Stimulated activated CD8-positive, alpha-beta memory T cell treated with anti-CD3 and anti-CD28 coated beads, Interleukin-4, amount 100 ng/mL, for 4 hours (primary cell): ENCODE data around the gene CLCF1.
A peak's percentile ranks its signal among the peaks of the same experiment; 100 is the strongest.
"Not testable (repeated sequence)": the region's sequence is repeated elsewhere in the genome, so short reads cannot be mapped to it uniquely, and the experiment has no call there.

Experiments
- DNase-seq, 2 donors: peaks; one replicate each; pipeline ENCODE4 v3.0.0-alpha.2; 2020; ENCODE audit warnings: low read depth in 2 of 2, low spot score in 1 of 2

Gene CLCF1

DNA sequence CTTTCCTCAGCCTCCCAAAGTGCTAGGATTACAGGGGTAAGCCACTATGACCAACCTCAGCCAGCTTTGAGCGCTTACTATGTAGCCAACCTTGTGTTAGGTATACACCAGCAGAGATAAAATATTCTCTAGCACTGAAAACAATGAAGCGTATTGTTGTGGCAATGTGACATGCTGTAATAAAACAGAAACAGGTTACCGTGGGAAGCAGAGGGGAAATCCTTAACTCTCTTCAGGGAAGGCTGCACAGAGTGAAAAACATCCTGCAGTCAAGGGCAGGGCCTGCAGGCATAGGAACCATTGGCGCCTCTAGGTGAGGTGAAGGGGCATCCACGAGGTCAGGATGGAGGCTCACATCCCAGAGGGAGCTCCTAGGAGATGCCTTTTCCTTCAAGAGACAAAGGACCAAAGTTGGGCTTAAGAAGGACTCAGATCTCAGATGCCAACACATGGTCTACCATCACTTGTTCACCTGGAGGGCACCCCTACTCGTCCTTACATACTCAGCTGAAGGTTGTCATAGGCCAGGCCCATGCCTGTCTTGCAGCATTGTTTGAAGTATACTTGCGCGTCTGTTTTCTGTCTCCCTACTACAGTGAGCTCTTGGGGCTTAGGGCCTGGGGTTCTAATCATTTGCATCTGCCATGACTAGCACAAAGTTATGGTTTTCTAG lies 28.0 kb downstream of the CLCF1 start:
- DNase-seq = no peak

DNA sequence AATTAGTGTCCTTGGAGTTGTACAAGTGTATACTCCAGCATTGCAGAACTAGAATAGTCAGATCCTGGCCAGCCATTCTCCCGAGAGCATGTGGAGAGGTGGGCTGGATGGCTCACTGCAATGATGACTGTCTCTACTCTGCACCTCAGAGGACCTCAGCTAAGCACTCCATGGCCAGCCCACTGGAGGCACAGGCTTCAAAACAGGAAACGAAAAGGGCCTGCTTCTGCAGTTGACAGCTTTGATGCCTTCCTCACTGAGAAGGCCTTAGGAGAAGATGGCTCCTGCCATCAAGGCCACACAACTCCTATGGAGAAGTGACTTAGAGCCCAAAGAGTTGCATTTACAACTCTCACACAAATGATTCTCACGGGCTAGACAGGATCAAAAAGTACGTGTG lies 29.1 kb downstream of the CLCF1 start:
- DNase-seq = no peak

DNA sequence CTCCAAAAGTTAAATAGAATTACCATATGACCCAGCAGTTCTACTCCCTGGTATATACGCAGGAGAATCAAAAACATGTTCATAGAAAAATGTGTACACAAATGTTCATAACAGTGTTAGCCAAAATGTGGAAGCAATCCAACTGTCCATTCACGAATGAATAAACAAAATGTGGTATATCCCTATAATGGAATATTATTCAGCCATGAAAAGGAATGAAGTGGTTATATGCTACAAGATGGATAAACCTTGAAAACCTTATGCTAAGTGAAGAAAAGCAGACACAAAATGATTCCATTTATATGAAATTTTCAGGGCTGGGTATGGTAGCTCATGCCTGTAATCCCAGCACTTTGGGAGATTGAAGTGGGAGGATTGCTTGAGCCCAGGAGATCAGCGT lies 36.1 kb downstream of the CLCF1 start:
- DNase-seq = no peak

DNA sequence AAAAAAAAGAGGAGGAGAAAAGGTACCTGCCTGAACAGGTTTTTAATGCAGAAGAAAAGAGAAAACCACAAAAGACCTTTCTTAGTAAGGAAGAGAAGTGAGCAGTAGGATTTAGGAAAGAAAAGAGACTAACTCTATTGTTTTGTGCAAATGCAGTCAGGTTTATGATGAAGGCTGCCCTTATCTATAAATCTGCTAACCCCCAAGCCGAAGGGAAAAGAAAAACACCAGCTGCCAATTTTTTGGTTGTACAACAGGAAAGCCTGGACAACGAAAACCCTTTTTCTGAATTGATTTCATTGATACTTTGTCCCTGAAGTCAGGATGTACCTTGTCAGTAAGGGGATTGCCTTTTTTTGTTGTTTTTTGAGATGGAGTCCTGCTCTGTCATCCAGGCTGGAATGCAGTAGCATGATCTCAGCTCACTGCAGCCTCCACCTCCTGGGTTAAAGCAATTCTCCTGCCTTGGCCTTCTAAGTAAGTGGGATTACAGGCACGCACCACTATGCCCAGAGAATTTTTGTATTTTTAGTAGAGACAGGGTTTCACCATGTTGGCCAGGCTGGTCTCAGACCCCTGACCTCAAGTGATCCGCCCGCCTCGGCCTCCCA lies 41.2 kb downstream of the CLCF1 start:
- DNase-seq = no peak

GRCh38 chr11:67323526-67323925 lies 49.9 kb downstream of the CLCF1 start:
- DNase-seq = no peak

GRCh38 chr11:67322049-67322448 lies 51.3 kb downstream of the CLCF1 start:
- no peak for DNase-seq

DNA sequence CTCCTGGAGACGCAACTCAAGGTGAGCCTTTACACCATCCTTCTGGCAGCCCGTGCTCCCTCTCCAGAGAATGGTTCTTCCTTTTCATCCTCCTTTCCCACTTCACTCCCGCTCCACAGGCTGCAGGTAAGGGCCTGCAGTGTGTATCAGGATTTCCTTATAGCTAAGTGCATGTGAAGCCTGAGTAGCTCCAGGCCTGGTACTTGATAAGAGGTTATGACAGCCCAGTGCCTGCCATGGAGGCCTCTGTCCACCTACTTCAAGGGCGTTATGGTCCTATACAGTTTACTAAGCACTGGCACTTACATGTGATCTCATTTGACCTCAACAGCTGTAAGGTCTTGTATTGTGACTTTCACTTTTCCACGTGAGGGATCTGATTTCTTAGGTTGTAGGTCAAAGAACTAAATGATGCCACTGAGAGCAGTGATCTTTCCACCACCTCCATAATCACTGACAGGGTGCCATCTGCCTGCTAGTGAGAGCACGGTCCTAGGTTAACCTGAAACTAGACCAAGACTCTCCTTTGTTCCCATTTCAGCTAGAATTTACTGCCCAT lies 52.0 kb downstream of the CLCF1 start:
- DNase-seq = no peak

DNA sequence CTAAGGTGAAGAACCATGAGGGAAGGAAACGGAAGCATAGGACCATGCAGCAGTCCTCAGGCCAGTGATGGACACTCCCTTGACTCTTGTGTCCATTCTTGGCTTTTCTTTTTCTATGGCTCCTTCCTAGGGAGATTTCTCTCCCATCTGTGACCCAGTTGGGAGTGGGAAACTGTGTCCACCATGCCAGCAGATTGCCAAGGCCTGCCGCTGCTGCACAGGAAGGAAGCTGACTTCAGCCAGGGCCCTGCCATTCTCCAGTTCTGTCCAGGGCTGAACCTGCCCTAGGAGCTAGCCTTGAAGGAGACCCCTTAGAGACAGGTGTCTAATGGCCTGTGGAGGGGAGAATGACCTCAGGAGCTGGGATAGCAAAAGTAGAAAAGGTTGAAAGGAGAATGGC lies 52.7 kb downstream of the CLCF1 start:
- no peak for DNase-seq

DNA sequence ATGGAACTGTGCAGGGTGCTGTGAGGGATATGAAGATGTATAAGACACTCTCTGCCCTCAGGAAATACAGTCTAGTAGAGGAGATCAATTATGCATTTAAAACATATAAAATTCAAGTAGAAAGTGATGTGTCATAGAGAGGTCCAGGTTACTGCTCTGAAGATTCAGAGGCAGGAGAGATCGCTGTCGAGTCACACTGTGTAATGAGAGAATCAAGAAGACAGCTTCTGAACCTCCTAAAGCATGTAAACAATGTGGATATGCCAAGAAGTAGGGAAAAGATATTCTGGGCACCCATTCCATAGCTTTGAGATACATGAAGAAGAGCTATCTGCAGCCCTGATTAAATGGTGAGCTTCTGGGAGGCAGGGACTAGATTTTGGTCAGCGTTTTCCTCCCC lies 53.4 kb downstream of the CLCF1 start:
- no peak for DNase-seq

DNA sequence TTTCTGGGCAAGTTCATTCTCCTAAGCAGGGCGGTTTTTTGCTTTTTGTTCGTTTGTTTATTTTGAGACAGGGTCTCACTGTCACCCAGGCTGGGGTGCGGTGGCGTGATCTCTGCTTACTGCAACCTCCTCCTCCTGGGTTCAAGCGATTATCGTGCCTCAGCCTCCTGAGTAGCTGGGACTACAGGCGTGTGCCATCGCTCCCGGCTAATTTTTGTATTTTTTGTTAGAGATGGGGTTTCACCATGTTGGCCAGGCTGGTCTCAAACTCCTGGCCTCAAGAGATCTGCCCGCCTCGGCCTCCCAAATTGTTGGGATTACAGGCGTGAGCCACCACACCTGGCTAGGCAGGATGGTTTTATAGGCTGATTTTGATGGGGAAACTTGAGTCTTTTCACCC lies 54.5 kb downstream of the CLCF1 start:
- DNase-seq = not testable (repeated sequence)

DNA sequence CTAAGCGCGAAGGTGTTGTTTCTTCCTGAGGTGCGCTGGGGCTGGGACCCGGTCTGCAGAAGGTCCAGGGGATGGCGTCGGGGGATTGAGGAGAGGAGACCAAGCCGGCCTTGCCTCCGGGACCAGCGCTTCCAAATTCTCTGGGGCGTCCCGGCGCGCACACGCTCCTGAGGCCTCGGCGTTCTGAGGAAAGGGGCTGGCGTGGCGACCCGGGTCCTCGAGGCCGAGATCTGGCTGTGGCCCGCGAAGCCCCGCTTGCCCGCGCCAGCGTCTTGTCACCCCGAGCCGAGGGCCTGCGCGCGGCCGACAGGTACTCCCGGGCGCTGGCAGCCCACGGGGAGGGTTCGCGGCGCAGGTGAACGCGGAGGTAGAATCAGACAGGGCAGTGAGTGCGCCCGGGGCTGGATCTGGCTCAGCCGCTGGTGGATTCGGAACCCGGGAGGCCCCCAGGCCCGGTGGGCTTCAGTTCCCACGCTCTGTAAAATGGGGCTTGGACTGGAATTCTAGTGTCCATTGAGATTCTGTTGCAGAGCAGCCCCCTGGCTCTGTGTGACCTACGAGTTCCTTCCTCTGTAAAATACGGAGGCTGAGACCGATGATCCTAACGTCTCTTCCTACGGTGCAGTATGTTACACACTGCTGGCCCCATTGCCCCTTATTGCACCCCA lies 55.4 kb downstream of the CLCF1 start:
- DNase-seq = no peak

GRCh38 chr11:67317205-67317887 lies 56.1 kb downstream of the CLCF1 start:
- DNase-seq = peak; percentile 96 to 99

DNA sequence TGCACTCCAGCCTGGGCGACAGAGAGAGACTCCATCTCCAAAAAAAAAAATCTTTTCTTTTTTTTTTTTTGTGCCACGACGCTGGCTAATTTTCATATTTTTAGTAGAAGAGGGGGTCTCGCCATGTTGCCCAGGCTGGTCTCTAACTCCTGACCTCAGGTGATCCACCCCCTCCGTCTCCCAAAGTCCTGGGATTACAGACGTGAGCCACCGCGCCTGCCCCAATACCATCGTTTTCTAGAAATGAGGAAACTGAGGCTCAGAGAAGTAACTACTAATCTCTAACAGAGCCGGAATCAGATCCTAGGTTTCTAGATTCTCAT lies 56.6 kb downstream of the CLCF1 start:
- DNase-seq = no peak

DNA sequence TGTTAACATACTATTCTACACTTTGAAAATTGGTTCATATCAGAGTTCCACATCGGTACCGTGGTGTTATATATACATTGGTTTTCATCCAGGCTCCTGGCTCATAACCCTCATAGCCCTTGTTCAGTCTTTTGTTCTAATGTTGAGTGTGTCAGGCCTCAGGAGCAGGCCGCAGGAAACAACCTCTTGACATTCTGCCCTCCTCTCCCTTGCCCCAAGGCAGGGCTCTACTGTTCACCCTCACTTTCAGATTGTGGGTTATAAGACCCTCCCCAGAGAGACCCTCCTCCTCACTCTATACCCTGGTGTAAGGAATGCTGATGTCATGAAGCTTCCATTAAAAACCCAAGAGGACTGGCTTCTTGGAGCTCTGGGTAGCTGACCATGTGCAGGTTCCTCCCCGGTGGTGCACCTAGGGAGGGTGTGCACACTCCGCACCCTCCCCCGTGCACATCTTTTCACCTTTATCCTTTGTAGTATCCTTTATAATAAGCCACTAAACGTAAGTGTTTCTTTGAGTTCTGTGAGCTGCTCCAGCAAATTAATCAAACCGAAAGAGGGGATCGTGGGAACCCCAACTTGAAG lies 58.0 kb downstream of the CLCF1 start:
- DNase-seq = no peak

DNA sequence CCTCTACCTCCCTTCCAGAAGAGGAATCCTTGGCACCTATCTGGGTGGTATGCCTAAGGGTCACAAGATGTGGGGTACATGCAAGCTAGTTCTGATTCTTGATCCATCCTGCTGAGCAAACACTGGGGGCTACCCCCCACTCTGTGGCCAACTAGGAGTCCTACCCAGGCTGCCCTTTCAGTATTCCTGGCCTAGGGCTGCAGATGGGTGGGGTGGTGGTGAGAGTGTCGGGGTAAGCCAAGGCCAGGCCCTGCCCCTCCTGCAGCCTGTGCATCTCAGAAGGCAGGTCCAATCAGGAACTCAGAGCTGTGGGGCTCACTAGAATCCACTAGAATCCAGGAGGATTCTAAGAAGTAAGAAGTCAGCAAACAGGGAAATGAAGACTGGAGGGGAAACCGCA lies 59.2 kb downstream of the CLCF1 start:
- DNase-seq = no peak
